Breast epithelium (tissue), 3 donors: ENCODE data around the gene S100Z.

Experiments used
- CTCF ChIP-seq, 3 donors: fragments of 450-650 bp; IDR thresholded peaks; one replicate each; pipeline ENCODE4 v1.5.1; 2016 to 2017; ENCODE audit warnings: antibody characterized with exemption in 3 of 3, mild to moderate bottlenecking in 3 of 3, moderate library complexity in 3 of 3
- POLR2A ChIP-seq: fragments of 450-650 bp; IDR thresholded peaks from one replicate; pipeline ENCODE4 v1.6.1; 2016; ENCODE audit warnings: antibody characterized with exemption, mild to moderate bottlenecking, moderate library complexity
- POLR2AphosphoS5 ChIP-seq, 3 donors: sonication (generic); formaldehyde crosslinking; IDR thresholded peaks; one replicate each; pipeline ENCODE4 v1.6.1; 2017; ENCODE audit warnings: antibody characterized with exemption in 3 of 3

- TF ChIP-seq CTCF (IDR thresholded peaks at IDR 0.05) (no peak), POLR2A (no peak), POLR2AphosphoS5 (IDR thresholded peaks at IDR 0.05) (no peak)
Observed at GRCh38 chr5:76953551-76954382, 104.0 kb downstream of the S100Z start.
